GM12872 (cell line): Measurements from ENCODE around the gene VWF.

Experiments
- CTCF ChIP-seq: IDR thresholded peaks from 3 replicates; pipeline ENCODE4 v1.5.1; 2011; ENCODE audit warnings: low read depth, mild to moderate bottlenecking, low read length, moderate library complexity; ENCODE audit not compliant: insufficient read depth

The VWF gene

GRCh38 chr12:6132496-6132895, 8.0 kb upstream of the VWF start:
- TF ChIP-seq CTCF, result no peak

GRCh38 chr12:6125310-6125608, 789 bp upstream of the VWF start:
- TF ChIP-seq CTCF, result no peak

- TF ChIP-seq CTCF, result no peak
Measured at GRCh38 chr12:6123258-6123657, 1.2 kb downstream of the VWF start.

- TF ChIP-seq CTCF, result no peak
Measured at GRCh38 chr12:6122201-6122600, 2.3 kb downstream of the VWF start.

GRCh38 chr12:6120796-6121473, 3.5 kb downstream of the VWF start:
- no peak for TF ChIP-seq CTCF

- TF ChIP-seq CTCF, result no peak
Measured at GRCh38 chr12:6118891-6119568, 5.4 kb downstream of the VWF start.

GRCh38 chr12:6116471-6117021, 7.9 kb downstream of the VWF start:
- no peak for TF ChIP-seq CTCF
